Colonic mucosa (tissue), 4 donors: ENCODE results near the gene UBE2D2. TPM values are rescaled to one million over a fixed set of nuclear protein-coding genes. Genes with fewer than 3 reads are reported as not detected.
"Not testable (repeated sequence)": the region's sequence is repeated elsewhere in the genome, so short reads cannot be mapped to it uniquely, and the experiment has no call there.

ENCODE experiments used
- DNase-seq: peaks from one replicate; pipeline ENCODE4 v3.0.0-alpha.2; 2020
- H3K27ac ChIP-seq: fragments of 200-600 bp; one replicate; pipeline ENCODE4 v1.8.0; 2021
- H3K27me3 ChIP-seq: fragments of 200-600 bp; one replicate; pipeline ENCODE4 v1.8.0; 2021
- H3K36me3 ChIP-seq: fragments of 200-600 bp; one replicate; pipeline ENCODE4 v1.8.0; 2021
- H3K4me1 ChIP-seq: fragments of 200-600 bp; one replicate; pipeline ENCODE4 v1.8.0; 2021; ENCODE audit warnings: mild to moderate bottlenecking
- H3K4me3 ChIP-seq: fragments of 200-600 bp; one replicate; pipeline ENCODE4 v1.8.0; 2021
- H3K9ac ChIP-seq, 2 donors: one replicate each; pipeline ENCODE4 v1.7.0; 2013; ENCODE audit warnings: control low read depth in 2 of 2, low read depth in 2 of 2, low read length in 2 of 2
- H3K9me3 ChIP-seq: fragments of 200-600 bp; one replicate; pipeline ENCODE4 v1.8.0; 2021
- CTCF ChIP-seq: fragments of 200-600 bp; IDR thresholded peaks from one replicate; pipeline ENCODE4 v1.8.0; 2022; ENCODE audit warnings: antibody characterized with exemption, mild to moderate bottlenecking
- intact Hi-C: fragments of 100-400 bp; cut with DNase I; formaldehyde crosslinking; loops from one replicate; pipeline ENCODE4 v1.14.1; 2022
- total RNA-seq, 2 donors: library from RNA; stranded (reverse); fragmentation: NEBNext Ultra II Directional in 1 of 2; extraction: Animal tissue kit (Norgen Biotek cat#: 25700) in 1 of 2; gene quantifications; one replicate each; pipeline ENCODE4 v1.2.1, GENCODE V29; 2021
- donor health status: healthy.
- donor health status: DM: no; HTN: no; CAD: no.
- donor health status: DM: no; HTN: no; CAD: no.

Gene UBE2D2
- total RNA-seq, 2 donors from 2014 or later: 146 to 155 TPM

- Histone ChIP-seq H3K36me3 (no peaks in the 10 kb centered on the region), H3K4me1 (no peaks in the 10 kb centered on the region), H3K9ac (peak overlapping the region; percentile 98 to 99), H3K27me3 (no peaks in the 10 kb centered on the region), H3K9me3 (no peaks in the 10 kb centered on the region), H3K27ac (peak overlapping the region; percentile 35), H3K4me3 (peak overlapping the region; percentile 46)
- intact Hi-C loops: no loop called here
- TF ChIP-seq CTCF: peak; percentile 99
- peak; percentile 94 for DNase-seq
These were observed 43.2 kb upstream of the UBE2D2 start for GRCh38 chr5:139517683-139518564.

GRCh38 chr5:139523635-139524445 lies 37.3 kb upstream of the UBE2D2 start:
- H3K4me1 ChIP-seq: peaks cover 3% of the 10 kb centered on the region
- H3K9me3 ChIP-seq: no peaks in the 10 kb centered on the region
- H3K4me3 ChIP-seq: no peak overlapping the region
- H3K27me3 ChIP-seq: no peaks in the 10 kb centered on the region
- no peak for TF ChIP-seq CTCF
- DNase-seq: peak; percentile 66
- intact Hi-C loops: loop anchor here (10.0 kb wide), 1 partner anchor 241 kb away; no protein-coding TSS in a partner anchor
- no peak overlapping the region for H3K9ac ChIP-seq
- H3K36me3 ChIP-seq: no peaks in the 10 kb centered on the region
- no peak overlapping the region for H3K27ac ChIP-seq

DNA sequence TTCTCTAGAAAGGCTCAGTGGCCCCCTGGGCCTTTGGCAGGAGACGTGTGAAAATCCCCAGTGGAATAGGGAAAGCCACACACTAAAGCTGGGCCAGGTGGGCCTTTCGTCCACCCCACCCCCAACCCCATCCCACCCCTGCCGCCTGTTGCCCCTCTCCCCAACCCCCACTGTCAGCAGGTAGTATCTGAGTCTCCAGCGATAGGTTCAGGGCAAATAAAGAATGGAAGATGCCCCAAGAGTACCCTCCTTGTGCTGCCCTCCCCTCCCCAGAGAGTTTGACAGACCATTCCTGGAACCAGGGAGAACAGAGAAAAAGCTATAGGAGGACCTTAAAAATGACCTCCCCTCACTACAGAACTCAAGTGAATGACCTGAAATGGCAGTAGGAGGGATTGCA lies 36.7 kb upstream of the UBE2D2 start:
- Histone ChIP-seq H3K9ac (no peak overlapping the region), H3K9me3 (no peaks in the 10 kb centered on the region)

GRCh38 chr5:139524940-139525585 lies 36.1 kb upstream of the UBE2D2 start:
- DNase-seq: no peak
- H3K36me3 ChIP-seq: no peaks in the 10 kb centered on the region
- H3K27me3 ChIP-seq: no peaks in the 10 kb centered on the region
- intact Hi-C loops: loop anchor here (10.0 kb wide), 1 partner anchor 240 kb away; no protein-coding TSS in a partner anchor
- no peak for TF ChIP-seq CTCF
- peak overlapping the region; percentile 79 for H3K27ac ChIP-seq
- no peak overlapping the region for H3K4me3 ChIP-seq
- no peaks in the 10 kb centered on the region for H3K9me3 ChIP-seq
- H3K4me1 ChIP-seq: peaks cover 3% of the 10 kb centered on the region
- H3K9ac ChIP-seq: no peak overlapping the region

More for the DNA sequence above, 36.7 kb upstream of the UBE2D2 start:
- Histone ChIP-seq H3K4me3 (no peak overlapping the region), H3K36me3 (no peaks in the 10 kb centered on the region), H3K27ac (no peak overlapping the region), H3K4me1 (peaks cover 3% of the 10 kb centered on the region), H3K27me3 (no peaks in the 10 kb centered on the region)
- no peak for TF ChIP-seq CTCF
- intact Hi-C loops: loop anchor here (10.0 kb wide), 1 partner anchor 240 kb away; no protein-coding TSS in a partner anchor
- no peak for DNase-seq

GRCh38 chr5:139525586-139526308 lies 35.4 kb upstream of the UBE2D2 start:
- not testable (repeated sequence) for H3K27me3 ChIP-seq, H3K9me3 ChIP-seq, H3K4me1 ChIP-seq, H3K4me3 ChIP-seq, H3K36me3 ChIP-seq
- peak overlapping the region; percentile 79 for H3K27ac ChIP-seq
- peak; percentile 75 for DNase-seq
- intact Hi-C loops: loop anchor here (10.0 kb wide), 1 partner anchor 239 kb away; no protein-coding TSS in a partner anchor
- peak overlapping the region in 1 of 2 donors; percentile 12 for H3K9ac ChIP-seq

DNA sequence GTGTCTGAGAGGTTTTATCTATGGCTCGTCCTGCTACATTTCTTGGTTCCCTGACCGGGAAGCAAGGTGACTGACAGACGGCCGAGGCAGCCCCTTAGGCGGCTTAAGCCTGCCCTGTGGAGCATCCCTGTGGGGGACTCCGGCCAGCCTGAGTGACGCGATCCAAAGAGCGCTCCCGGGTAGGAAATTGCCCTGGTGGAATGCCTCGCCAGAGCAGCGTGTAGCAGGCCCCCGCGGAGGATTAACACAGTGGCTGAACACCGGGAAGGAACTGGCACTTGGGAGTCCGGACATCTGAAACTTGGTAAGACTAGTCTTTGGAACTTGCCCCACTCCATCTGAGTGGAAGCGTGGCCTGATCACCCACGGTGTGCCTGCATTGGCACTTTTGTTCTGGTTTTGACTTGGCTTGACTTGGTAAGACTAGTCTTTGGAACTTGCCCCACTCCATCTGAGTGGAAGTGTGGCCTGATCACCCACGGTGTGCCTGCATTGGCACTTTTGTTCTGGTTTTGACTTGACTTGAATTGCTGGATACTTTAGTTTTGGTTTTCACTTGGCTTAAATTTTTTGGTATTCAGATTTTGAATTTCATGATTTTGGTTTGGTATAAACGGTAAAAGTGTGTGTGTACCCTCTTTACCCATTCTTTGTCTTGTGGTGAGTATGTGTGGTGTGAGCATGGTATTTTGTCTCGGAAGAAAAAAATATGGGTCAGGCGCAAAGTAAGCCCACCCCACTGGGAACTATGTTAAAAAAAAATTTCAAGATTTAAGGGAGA lies 34.6 kb upstream of the UBE2D2 start:
- H3K9ac ChIP-seq, H3K36me3 ChIP-seq, H3K27me3 ChIP-seq, H3K9me3 ChIP-seq, DNase-seq, H3K4me1 ChIP-seq, H3K4me3 ChIP-seq: not testable (repeated sequence)
- H3K27ac ChIP-seq: peak overlapping the region; percentile 79
- intact Hi-C loops: loop anchor here (10.0 kb wide), 1 partner anchor 238 kb away; no protein-coding TSS in a partner anchor

DNA sequence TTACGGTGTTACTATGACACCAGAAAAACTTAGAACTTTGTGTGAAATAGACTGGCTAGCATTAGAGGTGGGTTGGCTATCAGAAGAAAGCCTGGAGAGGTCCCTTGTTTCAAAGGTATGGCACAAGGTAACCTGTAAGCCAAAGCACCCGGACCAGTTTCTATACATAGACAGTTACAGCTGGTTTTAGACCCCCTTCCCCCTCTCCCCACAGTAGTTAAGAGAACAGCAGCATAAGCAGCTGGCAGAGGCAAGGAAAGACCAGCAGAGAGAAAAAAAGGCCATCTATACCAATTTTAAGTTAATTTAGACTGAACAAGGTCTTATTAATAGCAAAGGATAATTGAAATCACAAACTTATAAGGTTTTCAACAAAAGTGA lies 34.1 kb upstream of the UBE2D2 start:
- DNase-seq, H3K4me3 ChIP-seq, H3K9ac ChIP-seq, H3K36me3 ChIP-seq, H3K27me3 ChIP-seq, H3K4me1 ChIP-seq, H3K27ac ChIP-seq, H3K9me3 ChIP-seq: not testable (repeated sequence)
- intact Hi-C loops: loop anchor here (10.0 kb wide), 1 partner anchor 238 kb away; no protein-coding TSS in a partner anchor
